Smooth muscle cell of trachea (primary cell): ENCODE results near the gene KCNRG. TPM values are rescaled to one million over a fixed set of nuclear protein-coding genes. Genes with fewer than 3 reads are reported as not detected.

ENCODE experiments used
- total RNA-seq: library from RNA; depleted of rRNA; stranded (reverse); fragments of >200 nt; gene quantifications from 2 replicates; pipeline ENCODE4 v1.2.1, GENCODE V29; 2014

KCNRG gene, protein sequence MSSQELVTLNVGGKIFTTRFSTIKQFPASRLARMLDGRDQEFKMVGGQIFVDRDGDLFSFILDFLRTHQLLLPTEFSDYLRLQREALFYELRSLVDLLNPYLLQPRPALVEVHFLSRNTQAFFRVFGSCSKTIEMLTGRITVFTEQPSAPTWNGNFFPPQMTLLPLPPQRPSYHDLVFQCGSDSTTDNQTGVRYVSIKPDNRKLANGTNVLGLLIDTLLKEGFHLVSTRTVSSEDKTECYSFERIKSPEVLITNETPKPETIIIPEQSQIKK
- total RNA-seq, result 2.6 and 5.6 TPM in 2 replicates

DNA sequence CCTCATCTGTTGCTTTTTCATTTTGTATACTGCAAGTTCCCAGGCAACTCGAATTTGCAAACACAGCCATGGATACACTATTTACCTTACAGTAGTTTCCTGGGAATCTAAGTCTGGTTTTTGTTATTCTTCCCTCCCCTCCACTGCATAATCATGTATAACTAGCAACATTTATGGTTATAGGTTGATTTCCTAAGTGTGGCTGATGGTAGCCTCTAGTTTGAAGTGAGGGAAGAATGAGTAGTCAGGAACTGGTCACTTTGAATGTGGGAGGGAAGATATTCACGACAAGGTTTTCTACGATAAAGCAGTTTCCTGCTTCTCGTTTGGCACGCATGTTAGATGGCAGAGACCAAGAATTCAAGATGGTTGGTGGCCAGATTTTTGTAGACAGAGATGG lies at the start of gene KCNRG:
TSS of gene KCNRG (plus strand) at position 187 of the 400 bp plus-strand sequence. CDS start at position 237, 50 bp downstream.

DNA sequence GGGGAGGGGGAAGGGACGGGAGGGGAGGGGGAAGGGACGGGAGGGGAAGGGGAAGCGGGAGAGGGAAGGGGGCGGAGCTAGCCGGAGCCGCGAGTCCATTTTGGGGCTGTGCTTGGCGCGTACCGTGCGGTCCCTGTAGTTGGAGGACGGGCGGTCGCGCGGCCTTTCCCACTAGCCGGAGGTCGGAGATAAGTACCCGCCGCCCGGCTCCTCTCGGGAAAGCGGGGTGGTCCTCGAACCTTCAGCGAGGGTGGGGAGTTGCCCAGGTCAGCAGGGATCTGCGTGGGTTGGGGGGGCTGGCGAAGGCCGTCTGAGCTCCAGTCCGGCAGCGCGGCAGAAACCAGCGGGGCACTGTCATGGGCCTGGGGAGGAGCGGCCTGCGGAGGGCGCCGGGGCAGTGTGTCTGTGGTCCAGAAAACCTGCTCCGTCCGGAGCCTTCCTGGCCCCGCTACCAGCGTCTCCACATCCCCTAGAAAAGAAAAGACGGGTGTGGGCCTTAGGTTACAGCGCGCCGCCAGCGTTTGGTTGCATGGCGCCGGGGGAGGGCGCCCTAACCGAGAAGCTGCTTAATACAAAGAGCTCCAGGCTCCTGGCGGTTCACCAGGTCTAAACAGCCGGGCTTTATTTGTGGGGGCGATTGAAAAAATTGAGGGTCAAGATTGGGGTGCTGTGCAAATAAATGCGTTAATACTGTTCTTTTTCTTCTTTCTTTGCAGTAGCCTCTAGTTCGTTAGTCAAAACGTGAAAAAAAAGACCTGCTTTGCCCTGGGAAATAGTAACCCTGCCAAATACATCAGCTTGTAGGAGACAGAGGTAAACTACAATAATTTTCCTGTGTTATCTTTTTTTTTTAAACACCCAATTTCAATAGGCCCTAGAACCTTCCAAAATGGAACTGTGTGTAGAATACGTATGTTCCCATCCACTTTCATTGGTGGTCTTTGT lies 18.0 kb upstream of the KCNRG start, which contains the start of gene TRIM13:
TSS of gene TRIM13 (plus strand) at position 92 of the 945 bp plus-strand sequence. CDS start 14,899 bp downstream, outside the sequence.

Other genes with a start within 250 kb of the KCNRG start
- gene KPNA3, start 222.8 kb upstream of the KCNRG start, total RNA-seq, result 30.6 and 43.1 TPM in 2 replicates
- 3.1 and 3.9 TPM in 2 replicates for gene SPRYD7, start 79.1 kb upstream of the KCNRG start, total RNA-seq
- gene TRIM13, start 18.4 kb upstream of the KCNRG start, total RNA-seq, result 19.9 and 22.0 TPM in 2 replicates